Measurements from ENCODE around the gene ARHGDIG. TPM values are rescaled to one million over a fixed set of nuclear protein-coding genes. Genes with fewer than 3 reads are reported as not detected.

The ARHGDIG gene
- total and polyA plus RNA-seq, 9 of the 15 experiments (the other 6 are each of a cell fraction or from before 2014, with no cell fraction given) = 0.36 to 2.5 (median 0.64) TPM; not detected in 2

GRCh38 chr16:234468-235305, 45.7 kb upstream of the ARHGDIG start, which contains the start of gene FAM234A (continued):
- TF ChIP-seq RFX1 (IDR thresholded peaks at IDR 0.05) (peak; percentile 94), ZNF785 (CRISPR knock-in tag; IDR thresholded peaks at IDR 0.05) (no peak), TAF1 (IDR thresholded peaks at IDR 0.05; ENCODE audit: control insufficient read depth, extremely low read depth, insufficient read depth, low read length, severe bottlenecking) (peak; percentile 74), CHAMP1 (IDR thresholded peaks at IDR 0.05) (no peak), POLR3G (IDR thresholded peaks at IDR 0.05; ENCODE audit: extremely low read depth, insufficient read length, insufficient replicate concordance) (no peak), ZNF280A (IDR thresholded peaks at IDR 0.05; ENCODE audit: low read depth, partially characterized antibody) (no peak), NFIC (IDR thresholded peaks at IDR 0.05) (no peak; the same call in 1 of the 2 replicates), ZNF436 (CRISPR knock-in tag; IDR thresholded peaks at IDR 0.05) (no peak), ZKSCAN1 (IDR thresholded peaks at IDR 0.05; ENCODE audit: low read depth, low read length) (no peak), BDP1 (IDR thresholded peaks at IDR 0.05; ENCODE audit: insufficient read depth, insufficient read length) (no peak), CREB5 (CRISPR knock-in tag; IDR thresholded peaks at IDR 0.05) (no peak), SRSF1 (IDR thresholded peaks at IDR 0.05; ENCODE audit: low read depth, low read length) (no peak), HMGN3 (IDR thresholded peaks at IDR 0.05; ENCODE audit: borderline replicate concordance, extremely low read depth, insufficient read length, low read depth, low read length) (peak; percentile 71), ZKSCAN3 (CRISPR knock-in tag; IDR thresholded peaks at IDR 0.05) (no peak), HIVEP1 (CRISPR knock-in tag; IDR thresholded peaks at IDR 0.05) (no peak), MEF2A (IDR thresholded peaks at IDR 0.05; ENCODE audit: control insufficient read depth, low read depth, low read length) (no peak), TAF15 (IDR thresholded peaks at IDR 0.05; ENCODE audit: low read depth, low read length) (no peak), ZNF41 (CRISPR knock-in tag; conservative IDR thresholded peaks at IDR 0.05) (no peak), RB1 (IDR thresholded peaks at IDR 0.05; ENCODE audit: low read depth) (peak; percentile 85), RBM17 (IDR thresholded peaks at IDR 0.05; ENCODE audit: borderline replicate concordance, low read depth, low read length) (no peak), ZNF121 (CRISPR knock-in tag; conservative IDR thresholded peaks at IDR 0.05) (no peak), DDX20 (tag; IDR thresholded peaks at IDR 0.05; ENCODE audit: low read depth) (no peak)
- TF ChIP-seq, protein P1, sequence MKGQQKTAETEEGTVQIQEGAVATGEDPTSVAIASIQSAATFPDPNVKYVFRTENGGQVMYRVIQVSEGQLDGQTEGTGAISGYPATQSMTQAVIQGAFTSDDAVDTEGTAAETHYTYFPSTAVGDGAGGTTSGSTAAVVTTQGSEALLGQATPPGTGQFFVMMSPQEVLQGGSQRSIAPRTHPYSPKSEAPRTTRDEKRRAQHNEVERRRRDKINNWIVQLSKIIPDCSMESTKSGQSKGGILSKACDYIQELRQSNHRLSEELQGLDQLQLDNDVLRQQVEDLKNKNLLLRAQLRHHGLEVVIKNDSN (CRISPR knock-in tag; IDR thresholded peaks at IDR 0.05) = no peak
